WI38 (cell line): ENCODE measurements around the gene AGAP5.

Source experiments
- H3K4me3 ChIP-seq: 2 replicates; pipeline ENCODE4 v1.5.1; 2011; ENCODE audit warnings: low read depth, mild to moderate bottlenecking, control low read depth, low read length
- TF ChIP-seq, protein P1 (sequence below): IDR thresholded peaks from 2 replicates; pipeline ENCODE4 v1.5.1; 2012; ENCODE audit warnings: low read depth, mild to moderate bottlenecking, control low read depth, low read length

Gene AGAP5

DNA sequence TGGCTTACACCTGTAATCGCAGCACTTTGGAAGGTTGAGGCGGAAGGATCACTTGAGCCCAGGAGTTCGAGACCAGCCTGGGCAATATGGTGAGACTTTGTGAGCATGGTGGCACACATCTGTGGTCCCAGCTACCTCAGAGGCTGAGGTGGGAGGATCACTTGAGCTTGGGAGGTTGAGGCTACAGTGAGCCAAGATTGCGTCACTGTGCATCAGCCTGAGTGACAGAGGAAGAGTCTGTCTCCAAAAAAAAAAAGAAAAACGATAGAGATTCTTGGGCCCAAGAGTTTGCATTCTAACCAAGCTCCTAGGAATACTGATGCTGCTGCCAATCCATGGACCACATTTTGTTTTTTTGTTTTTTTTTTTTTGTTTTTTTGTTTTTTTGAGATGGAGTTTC lies 68.7 kb downstream of the AGAP5 start:
- H3K4me3 ChIP-seq, result no peak overlapping the region
- TF ChIP-seq, protein P1, sequence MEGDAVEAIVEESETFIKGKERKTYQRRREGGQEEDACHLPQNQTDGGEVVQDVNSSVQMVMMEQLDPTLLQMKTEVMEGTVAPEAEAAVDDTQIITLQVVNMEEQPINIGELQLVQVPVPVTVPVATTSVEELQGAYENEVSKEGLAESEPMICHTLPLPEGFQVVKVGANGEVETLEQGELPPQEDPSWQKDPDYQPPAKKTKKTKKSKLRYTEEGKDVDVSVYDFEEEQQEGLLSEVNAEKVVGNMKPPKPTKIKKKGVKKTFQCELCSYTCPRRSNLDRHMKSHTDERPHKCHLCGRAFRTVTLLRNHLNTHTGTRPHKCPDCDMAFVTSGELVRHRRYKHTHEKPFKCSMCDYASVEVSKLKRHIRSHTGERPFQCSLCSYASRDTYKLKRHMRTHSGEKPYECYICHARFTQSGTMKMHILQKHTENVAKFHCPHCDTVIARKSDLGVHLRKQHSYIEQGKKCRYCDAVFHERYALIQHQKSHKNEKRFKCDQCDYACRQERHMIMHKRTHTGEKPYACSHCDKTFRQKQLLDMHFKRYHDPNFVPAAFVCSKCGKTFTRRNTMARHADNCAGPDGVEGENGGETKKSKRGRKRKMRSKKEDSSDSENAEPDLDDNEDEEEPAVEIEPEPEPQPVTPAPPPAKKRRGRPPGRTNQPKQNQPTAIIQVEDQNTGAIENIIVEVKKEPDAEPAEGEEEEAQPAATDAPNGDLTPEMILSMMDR, result no peak

DNA sequence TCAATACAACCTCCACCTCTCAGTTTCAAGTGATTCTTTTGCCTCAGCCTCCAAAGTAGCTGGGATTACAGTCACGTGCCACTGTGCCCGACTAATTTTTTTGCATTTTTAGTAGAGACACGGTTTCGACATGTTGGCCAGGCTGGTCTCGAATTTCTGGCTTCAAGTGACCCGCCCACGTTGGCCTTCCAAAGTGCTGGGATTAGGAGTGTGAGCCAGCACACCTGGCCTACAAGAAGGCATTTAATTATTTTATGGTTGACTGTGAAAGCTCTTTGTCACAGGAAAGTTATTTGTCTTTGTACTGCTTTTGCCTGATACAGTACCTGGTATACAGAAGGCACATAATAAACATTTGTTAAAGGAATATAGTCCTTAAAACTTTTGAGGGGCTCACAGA lies 69.5 kb downstream of the AGAP5 start:
- H3K4me3 ChIP-seq, result no peak overlapping the region
- TF ChIP-seq, protein P1, result no peak

DNA sequence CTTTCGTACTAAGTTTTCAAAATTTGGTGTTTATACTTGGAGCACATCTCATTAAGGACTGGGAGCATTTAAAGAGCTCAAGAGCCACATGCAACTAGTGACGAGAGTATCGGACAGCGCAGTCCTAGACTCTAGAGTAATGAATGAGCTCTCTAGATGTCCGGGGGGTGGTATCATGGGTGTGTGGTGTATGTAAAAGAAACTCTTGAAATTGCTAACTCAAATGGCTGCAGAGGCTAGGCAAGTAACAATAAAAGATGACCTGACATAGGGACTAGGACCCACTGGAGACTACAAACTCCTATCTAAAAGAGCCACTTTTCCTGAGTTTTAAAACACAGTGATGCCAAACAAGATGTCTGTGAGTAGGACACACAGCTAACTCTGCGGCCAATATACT lies 70.6 kb downstream of the AGAP5 start:
- TF ChIP-seq, protein P1, result no peak
- no peak overlapping the region for H3K4me3 ChIP-seq

DNA sequence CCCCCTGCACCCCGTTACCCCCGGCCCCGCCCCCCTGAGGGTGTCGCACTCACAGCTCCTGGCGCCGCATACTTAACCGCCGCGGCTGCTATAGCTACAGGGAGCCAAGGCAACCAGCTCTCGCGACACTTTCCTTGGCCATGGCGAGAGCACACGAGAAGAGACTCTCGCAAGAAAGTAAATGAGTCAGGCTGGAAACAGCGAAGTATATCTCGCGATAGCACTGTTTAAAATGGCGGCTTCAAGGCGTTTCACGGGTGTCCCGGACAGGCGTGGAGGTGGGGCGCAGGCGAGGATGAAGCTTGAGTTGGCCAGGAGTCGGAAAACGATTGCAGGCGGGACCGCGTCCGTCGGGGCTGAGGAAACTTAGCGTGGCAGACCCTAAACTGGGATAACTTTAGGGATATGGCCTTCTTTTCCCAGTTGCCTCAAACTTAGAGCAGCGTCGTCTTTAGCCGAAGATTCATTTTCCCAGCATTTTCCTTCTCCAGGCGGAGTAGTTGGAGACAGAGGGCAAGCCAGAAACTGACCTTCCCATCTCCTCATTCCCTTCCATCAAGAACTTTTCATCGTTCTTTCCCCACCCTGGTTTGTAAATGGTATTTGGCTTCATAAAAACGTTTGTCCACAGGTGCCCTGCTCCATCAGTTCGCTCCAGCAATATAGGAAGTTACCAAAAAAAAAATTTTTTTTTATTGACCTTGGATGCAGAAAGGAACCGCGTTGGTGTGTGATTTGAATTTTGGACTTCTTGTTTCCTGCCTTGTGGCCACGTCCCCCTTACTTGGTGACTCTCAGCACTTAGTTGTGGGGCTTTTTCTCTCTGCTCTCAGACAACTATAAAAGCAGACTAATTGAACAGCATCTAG lies 71.8 kb downstream of the AGAP5 start:
- H3K4me3 ChIP-seq, result peak overlapping the region; percentile 92
- TF ChIP-seq, protein P1, result no peak

DNA sequence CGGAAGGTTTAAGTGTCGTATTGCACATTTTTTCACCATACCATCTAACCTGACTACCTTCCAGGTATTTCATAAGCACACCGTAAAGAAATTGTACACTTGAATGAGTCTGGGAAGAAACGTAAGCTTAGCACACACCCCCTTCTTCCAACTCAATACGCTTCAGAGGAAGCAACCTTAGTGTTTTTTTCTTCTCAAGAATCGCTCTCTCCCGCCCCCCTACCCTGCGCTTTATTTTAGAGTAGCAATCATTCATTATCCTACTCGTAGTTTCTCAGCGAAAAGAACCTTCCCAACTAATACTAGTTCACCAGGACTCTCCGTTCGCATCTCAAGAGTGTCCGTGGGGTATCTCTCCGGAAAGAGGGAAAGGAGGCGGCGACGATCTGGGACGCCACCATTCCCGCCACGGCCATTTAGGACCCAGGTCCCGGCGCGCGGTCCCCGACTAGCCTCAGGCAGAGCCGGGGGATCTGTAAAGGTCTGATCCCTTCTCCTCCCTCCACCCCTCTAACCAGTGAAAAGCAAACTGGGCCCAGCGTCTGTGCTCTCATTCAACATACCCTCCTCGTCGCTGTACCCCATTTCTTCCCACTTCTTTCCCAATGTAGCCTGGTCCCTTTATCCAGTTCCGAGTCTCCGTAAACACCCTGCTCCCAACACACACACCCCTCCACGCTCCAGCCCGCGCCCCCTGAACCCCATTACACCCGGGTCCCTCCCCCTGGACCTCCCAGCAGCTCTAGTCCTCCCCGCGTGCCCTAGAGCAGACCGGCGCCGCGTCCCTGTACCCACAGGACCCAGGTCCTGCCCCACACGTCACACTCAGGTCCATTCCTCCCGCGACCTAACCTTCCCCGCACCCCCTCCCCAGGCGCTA lies 72.7 kb downstream of the AGAP5 start:
- peak overlapping the region; percentile 92 for H3K4me3 ChIP-seq
- TF ChIP-seq, protein P1, result no peak
